Smooth muscle cell of bladder (primary cell): Measurements from ENCODE around the gene MAP2K2. TPM values are rescaled to one million over a fixed set of nuclear protein-coding genes. Genes with fewer than 3 reads are reported as not detected.

Experiments
- total RNA-seq: library from RNA; depleted of rRNA; stranded (reverse); fragments of >200 nt; gene quantifications from 2 replicates; pipeline ENCODE4 v1.2.3, GENCODE V29; 2014

MAP2K2 gene
- total RNA-seq, result 243 and 270 TPM in 2 replicates

GRCh38 chr19:4123615-4124568 is at the start of gene MAP2K2:
MAP2K2 (minus strand) TSS chr19:4124122; CDS start chr19:4123875, 247 bp downstream.

GRCh38 chr19:4066682-4067395 is 57.1 kb downstream of the MAP2K2 start, which contains the start of gene ZBTB7A:
ZBTB7A (minus strand) TSS chr19:4066899; CDS start chr19:4055232, 11,667 bp downstream.

Other genes starting within 250 kb of the MAP2K2 start
- gene ATCAY, start 243.4 kb downstream of the MAP2K2 start, total RNA-seq, result 0.18 and 0.28 TPM in 2 replicates
- gene NMRK2, start 191.1 kb downstream of the MAP2K2 start, total RNA-seq, result not detected in 2 replicates
- 135 and 149 TPM in 2 replicates for gene DAPK3, start 153.0 kb downstream of the MAP2K2 start, total RNA-seq
- 4,154 and 4,292 TPM in 2 replicates for gene EEF2, start 138.7 kb downstream of the MAP2K2 start, total RNA-seq
- 20.1 and 25.1 TPM in 2 replicates for gene PIAS4, start 116.4 kb downstream of the MAP2K2 start, total RNA-seq
- 8.5 and 13.2 TPM in 2 replicates for gene ZBTB7A, start 57.2 kb downstream of the MAP2K2 start, total RNA-seq
- gene CREB3L3, start 29.5 kb upstream of the MAP2K2 start, total RNA-seq, result not detected in 2 replicates
- 7.4 and 9.2 TPM in 2 replicates for gene SIRT6, start 58.4 kb upstream of the MAP2K2 start, total RNA-seq
- 1.1 and 2.6 TPM in 2 replicates for gene ANKRD24, start 58.6 kb upstream of the MAP2K2 start, total RNA-seq
- gene EBI3, start 105.4 kb upstream of the MAP2K2 start, total RNA-seq, result not detected in 2 replicates
- 10.7 and 11.9 TPM in 2 replicates for gene YJU2, start 123.0 kb upstream of the MAP2K2 start, total RNA-seq
- gene SHD, start 155.1 kb upstream of the MAP2K2 start, total RNA-seq, result not detected in 2 replicates
- not detected in 2 replicates for gene TMIGD2, start 178.3 kb upstream of the MAP2K2 start, total RNA-seq
- gene FSD1, start 180.5 kb upstream of the MAP2K2 start, total RNA-seq, result 5.4 and 5.7 TPM in 2 replicates
- 4.3 and 5.2 TPM in 2 replicates for gene STAP2, start 214.7 kb upstream of the MAP2K2 start, total RNA-seq
- gene MPND, start 219.4 kb upstream of the MAP2K2 start, total RNA-seq, result 5.8 and 7.5 TPM in 2 replicates